Activated CD4-positive, alpha-beta T cell treated with anti-CD3 and anti-CD28 coated beads, Interleukin-2, Interleukin-4, amounts not matched to agents 100 ng/mL and 50 ng/mL, durations not matched to agents 16 hours and 8 hours (primary cell): ENCODE measurements around the gene CKAP2L.
"Not testable (repeated sequence)": the region's sequence is repeated elsewhere in the genome, so short reads cannot be mapped to it uniquely, and the experiment has no call there.

ENCODE experiments used
- DNase-seq: peaks from one replicate; pipeline ENCODE4 v3.0.0-alpha.2; 2020; ENCODE audit warnings: low spot score

CKAP2L gene

DNA sequence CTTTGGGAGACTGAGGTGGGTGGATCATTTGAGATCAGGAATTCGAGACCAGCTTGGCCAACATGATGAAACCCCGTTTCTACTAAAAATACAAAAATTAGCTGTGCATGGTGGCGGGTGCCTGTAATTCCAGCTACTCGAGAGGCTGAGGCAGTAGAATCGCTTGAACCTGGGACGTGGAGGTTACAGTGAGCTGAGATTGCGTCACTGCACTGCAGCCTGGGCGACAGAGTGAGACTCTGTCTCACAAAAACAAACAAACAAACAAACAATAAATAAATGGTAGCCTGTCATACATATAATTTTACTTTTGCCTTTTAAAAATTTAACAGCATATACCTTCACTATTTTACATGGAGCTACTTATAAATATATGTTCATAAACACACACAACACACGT is 57.5 kb downstream of the CKAP2L start:
- DNase-seq = not testable (repeated sequence)

DNA sequence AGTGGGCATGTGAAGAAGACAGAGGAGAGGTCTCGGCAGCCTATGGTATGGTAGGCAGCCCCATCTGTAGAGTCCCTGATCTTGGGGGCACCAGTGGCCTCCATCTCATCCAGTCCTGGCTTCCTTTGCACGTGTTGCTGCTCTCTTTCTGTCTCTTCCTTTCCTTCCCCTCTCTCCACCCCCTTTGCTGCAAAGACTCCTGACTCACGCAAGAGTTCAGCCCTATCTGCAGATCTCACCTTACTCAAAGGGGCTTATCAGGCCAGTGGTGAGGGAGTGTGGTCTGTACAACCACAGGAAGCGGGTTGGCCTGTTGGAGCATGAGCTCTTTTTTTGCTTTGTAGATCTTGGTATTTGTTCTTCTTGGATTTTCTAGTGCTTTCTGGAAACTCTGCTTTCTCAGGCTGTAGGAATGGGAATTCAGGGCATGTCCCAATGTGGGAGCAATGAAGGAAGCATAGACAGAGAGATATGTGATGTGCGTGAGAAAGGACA is 58.2 kb downstream of the CKAP2L start:
- DNase-seq = peak; percentile 90

- DNase-seq = no peak
These were observed 58.8 kb downstream of the CKAP2L start for GRCh38 chr2:112705575-112705974.

DNA sequence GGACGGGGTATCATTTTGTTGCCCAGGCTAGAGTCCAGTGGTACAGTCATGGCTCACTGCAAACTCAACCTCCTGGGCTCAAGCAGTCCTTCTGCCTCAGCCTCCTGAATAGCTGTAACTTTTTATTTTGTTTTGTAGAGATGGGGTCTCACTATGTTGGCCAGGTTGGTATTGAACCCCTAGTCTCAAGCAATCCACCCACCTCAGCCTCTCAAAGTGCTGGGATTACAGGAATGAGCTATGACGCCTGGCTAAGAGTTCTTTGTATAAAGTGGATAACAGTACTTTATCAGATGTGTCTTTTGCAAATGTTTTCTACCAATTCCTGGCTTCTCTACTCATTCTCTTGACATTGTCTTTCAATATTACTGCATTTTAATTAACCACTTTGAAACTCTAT is 60.7 kb downstream of the CKAP2L start:
- no peak for DNase-seq

GRCh38 chr2:112701052-112701451 is 63.4 kb downstream of the CKAP2L start:
- DNase-seq = no peak

DNA sequence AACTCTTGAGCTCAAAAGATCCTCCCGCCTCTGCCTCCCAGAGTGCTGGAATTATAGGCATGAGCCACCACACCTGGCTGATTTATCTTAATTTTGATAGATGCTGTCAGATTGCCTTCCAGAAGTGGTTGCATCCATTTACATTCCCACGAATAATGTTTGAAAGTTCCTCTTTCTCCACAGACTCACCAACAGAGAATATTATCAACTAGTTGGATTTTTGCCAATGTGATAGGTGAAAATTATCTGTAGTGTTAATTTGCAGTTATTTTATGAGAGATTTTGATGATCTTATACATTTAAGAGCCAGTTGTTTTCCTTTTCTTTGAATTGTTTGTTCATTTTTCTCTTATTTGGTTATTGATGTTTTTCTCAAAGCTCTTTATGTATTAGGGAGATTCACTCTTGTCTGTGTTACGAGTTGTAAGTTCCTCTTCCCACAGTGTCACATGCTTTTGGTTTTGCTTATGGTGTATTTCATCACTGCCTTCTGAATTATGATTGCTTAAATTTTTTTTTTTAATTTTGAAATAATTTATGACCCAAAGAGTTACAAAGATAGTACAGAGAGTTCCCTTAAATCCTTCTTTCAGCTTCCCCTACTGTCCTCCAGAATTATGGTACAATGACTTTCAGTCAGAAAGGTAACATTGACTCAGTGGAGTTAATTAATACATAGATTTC is 64.3 kb downstream of the CKAP2L start:
- DNase-seq = no peak

DNA sequence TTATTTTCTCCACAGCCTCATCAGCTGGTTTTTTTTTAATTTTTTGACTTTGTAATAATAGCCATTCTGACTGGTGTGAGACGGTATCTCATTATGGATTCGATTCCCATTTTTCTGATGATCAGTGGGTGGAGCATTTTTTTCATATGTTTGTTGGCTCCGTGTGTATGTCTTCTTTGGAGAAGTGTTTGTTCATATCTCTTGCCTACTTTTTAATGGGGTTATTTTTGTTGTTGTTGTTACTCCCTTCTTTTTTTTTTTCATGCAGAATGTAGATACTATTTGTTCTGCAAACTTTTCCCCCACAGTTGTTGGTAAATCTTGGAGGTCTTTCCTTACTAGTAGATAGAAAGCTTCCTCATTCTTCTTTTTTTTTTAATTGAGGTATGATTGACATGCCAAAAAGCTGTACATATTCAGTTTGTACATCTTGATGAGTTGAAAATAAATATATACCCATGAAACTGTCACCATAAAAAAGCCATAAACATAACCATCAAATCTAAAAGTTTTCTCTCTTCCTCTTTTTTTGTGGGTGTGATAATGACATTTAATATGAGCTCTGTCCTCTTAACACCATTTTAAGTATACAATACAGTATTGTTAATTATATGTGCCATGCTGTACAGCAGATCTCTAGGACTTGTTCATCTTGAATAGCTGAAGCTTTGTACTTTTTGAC is 65.4 kb downstream of the CKAP2L start:
- no peak for DNase-seq

- no peak for DNase-seq
These were observed 70.2 kb downstream of the CKAP2L start for GRCh38 chr2:112694182-112694581.

DNA sequence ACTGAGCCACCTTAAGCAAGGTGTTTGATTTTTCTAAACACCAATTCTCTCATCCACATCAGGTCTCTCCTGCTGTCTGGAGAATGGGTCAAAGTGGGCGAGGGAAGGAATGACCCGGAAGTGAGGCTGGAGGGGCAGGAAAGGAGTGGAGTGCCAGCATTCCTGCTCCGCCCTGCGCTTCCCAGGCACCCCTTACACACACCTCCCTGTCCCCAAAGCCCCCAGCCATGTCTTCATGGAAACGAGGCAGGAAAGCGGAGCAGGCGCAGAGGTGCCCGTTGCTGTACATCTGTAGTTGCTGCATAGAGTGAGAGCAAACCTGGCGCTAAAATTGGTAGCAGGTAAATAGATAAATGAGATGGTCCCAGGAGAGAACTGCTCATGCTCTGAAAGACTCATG is 70.8 kb downstream of the CKAP2L start:
- no peak for DNase-seq

DNA sequence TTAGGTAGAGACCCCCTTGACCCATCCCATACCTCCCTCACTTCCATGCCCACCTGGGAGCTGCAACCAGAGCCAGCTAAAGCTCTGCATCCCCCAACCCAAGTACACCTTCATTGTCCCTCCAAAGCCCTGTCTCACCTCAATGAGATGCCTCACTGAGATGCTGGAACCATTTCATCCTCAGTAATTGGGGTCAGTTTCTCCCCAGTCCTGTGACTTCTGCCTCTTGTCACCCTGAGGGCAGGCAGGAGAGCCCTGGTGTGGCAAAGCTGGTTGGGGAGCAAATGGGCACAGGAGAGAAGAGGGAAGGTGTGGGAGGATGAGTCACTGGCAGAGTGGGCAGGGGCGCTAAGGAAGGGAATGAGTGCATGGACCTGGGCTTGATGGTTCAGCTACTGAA is 71.5 kb downstream of the CKAP2L start:
- DNase-seq = peak; percentile 45

DNA sequence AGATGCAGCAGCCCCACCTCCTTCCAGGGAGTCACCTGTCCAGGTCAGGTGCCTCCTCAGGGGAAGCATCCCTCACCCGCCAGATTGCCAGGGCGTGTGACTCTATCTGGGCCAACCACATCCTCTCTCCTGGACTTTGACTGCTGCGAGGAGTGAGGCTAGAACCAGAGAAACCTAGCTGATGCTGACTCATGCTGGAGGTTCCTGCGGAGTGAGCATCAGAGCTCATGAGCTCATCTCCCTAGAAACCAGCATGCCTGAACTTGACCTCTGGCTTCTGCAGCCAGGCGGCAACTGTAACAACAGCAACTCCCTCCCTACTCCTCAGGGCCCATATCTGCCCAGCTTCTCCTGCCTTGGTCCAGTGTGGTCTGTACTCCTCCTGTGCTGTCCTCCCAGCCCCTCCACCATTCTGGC is 71.9 kb downstream of the CKAP2L start:
- peak; percentile 89 for DNase-seq

- no peak for DNase-seq
These were observed 72.5 kb downstream of the CKAP2L start for GRCh38 chr2:112691881-112692281.

DNA sequence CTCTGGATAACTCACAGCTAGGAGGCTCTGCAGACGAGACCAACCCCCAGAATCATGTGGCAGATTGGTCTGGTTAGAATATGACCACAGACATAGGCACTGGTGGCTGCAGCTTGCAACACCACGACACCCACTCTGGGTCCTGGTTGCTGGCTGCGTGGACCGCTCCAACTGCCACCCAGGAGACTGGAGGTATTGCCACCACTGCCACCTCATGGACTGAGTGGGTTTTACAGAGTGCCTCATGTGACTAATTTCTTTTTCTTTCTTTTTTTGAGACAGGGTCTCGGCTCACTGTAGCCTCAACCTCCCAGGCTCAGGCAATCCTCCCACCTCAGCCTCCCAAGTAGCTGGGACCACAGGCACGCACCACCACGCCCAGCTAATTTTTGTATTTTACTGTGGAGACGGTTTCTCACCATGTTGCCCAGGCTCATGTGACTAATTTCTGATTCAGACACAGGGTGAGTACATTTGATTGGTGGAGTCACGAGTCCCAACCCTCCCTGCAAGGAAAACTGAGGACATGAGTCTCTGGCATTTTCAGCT is 73.5 kb downstream of the CKAP2L start:
- DNase-seq = peak; percentile 77

- no peak for DNase-seq
These were observed 76.1 kb downstream of the CKAP2L start for GRCh38 chr2:112688086-112688880.

DNA sequence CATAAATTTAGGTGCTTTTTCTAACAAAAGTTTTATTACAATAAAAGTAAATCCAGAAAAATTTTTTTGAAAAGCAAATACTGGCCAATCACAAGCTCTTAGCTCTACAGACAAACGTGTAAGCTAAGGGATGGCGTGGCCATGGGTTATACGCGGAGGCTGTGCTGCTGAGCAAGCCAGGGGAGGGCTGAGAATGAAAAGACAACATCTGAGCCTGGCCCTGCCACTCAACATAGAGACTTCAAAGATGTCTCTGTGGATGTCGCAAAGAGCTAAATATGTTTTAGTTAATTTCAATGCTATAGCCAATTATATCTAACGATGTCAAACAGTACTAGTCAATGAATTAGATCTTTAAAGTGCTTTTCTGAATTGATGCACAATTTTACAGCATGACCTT is 76.9 kb downstream of the CKAP2L start:
- DNase-seq = no peak
